ENCODE results near the gene STYK1. TPM values are rescaled to one million over a fixed set of nuclear protein-coding genes. Genes with fewer than 3 reads are reported as not detected.

Gene STYK1
- total and polyA plus RNA-seq, 8 donors: 2.3 to 23.7 (median 7.1) TPM

- WGBS, 5 donors: 96 to 100% (median 97%) methylated on average over 2 of the region's 2 CpGs
- no peak overlapping the region for H3K27ac ChIP-seq
- H3K4me3 ChIP-seq: no peak overlapping the region
- TF ChIP-seq POLR2A (IDR thresholded peaks at IDR 0.05) (no peak), CTCF (IDR thresholded peaks at IDR 0.05) (no peak), POLR2AphosphoS5 (IDR thresholded peaks at IDR 0.05) (no peak), EP300 (IDR thresholded peaks at IDR 0.05) (no peak)
- H3K36me3 ChIP-seq: peaks cover 0 to 13% (median 4%) of the 10 kb centered on the region in 4 donors
- H3K9me3 ChIP-seq: no peaks in the 10 kb centered on the region
- intact Hi-C loops (cut with DNase I; ENCODE audit: low total_unique reads): no loop called here
- no peaks in the 10 kb centered on the region for H3K27me3 ChIP-seq
- no peak for DNase-seq
- H3K4me1 ChIP-seq: no peaks in the 10 kb centered on the region
Observed at GRCh38 chr12:10690906-10691305, 17.1 kb upstream of the STYK1 start.

- DNase-seq: no peak
- no peaks in the 10 kb centered on the region for H3K4me1 ChIP-seq
- intact Hi-C loops (cut with DNase I; ENCODE audit: low total_unique reads): no loop called here
- H3K36me3 ChIP-seq: peaks cover 0 to 7% (median 3%) of the 10 kb centered on the region in 4 donors
- H3K27me3 ChIP-seq: no peaks in the 10 kb centered on the region
- no peaks in the 10 kb centered on the region for H3K9me3 ChIP-seq
- 49 to 98% (median 93%) methylated on average over 2 of the region's 2 CpGs for WGBS, 5 donors
- TF ChIP-seq POLR2AphosphoS5 (IDR thresholded peaks at IDR 0.05): no peak
- TF ChIP-seq CTCF (IDR thresholded peaks at IDR 0.05): no peak
- TF ChIP-seq POLR2A (IDR thresholded peaks at IDR 0.05): no peak
- no peak for TF ChIP-seq EP300 (IDR thresholded peaks at IDR 0.05)
- no peak overlapping the region for H3K27ac ChIP-seq
- H3K4me3 ChIP-seq: no peak overlapping the region
Observed at GRCh38 chr12:10689146-10689545, 15.3 kb upstream of the STYK1 start.

GRCh38 chr12:10688042-10688441 is 14.2 kb upstream of the STYK1 start:
- H3K9me3 ChIP-seq: no peaks in the 10 kb centered on the region
- no peaks in the 10 kb centered on the region for H3K36me3 ChIP-seq
- no peak overlapping the region for H3K4me3 ChIP-seq
- no peaks in the 10 kb centered on the region for H3K27me3 ChIP-seq
- H3K4me1 ChIP-seq: no peaks in the 10 kb centered on the region
- intact Hi-C loops (cut with DNase I; ENCODE audit: low total_unique reads): no loop called here
- DNase-seq: no peak
- WGBS, 5 donors: 84 to 100% (median 94%) methylated on average over 1 of the region's 1 CpG
- no peak overlapping the region for H3K27ac ChIP-seq
- TF ChIP-seq POLR2A (IDR thresholded peaks at IDR 0.05) (no peak), CTCF (IDR thresholded peaks at IDR 0.05) (no peak), EP300 (IDR thresholded peaks at IDR 0.05) (no peak), POLR2AphosphoS5 (IDR thresholded peaks at IDR 0.05) (no peak)

- Histone ChIP-seq H3K36me3 (no peaks in the 10 kb centered on the region), H3K4me1 (peaks cover 0 to 33% (median 21%) of the 10 kb centered on the region in 4 donors), H3K27me3 (peaks cover 0 to 16% (median 3%) of the 10 kb centered on the region in 3 donors), H3K9me3 (no peaks in the 10 kb centered on the region), H3K4me3 (peak overlapping the region in 2 of 4 donors; percentile 52 to 64), H3K27ac (peak overlapping the region; percentile 79 to 97 (median 89))
- DNase-seq: peak; percentile 19 to 68
- TF ChIP-seq CTCF (IDR thresholded peaks at IDR 0.05): no peak
- TF ChIP-seq EP300 (IDR thresholded peaks at IDR 0.05): no peak
- TF ChIP-seq POLR2A (IDR thresholded peaks at IDR 0.05): no peak
- TF ChIP-seq POLR2AphosphoS5 (IDR thresholded peaks at IDR 0.05): peak in 2 of 3 donors; percentile 10 to 43
- 56 to 70% (median 63%) methylated on average over 15 of the region's 15 CpGs for WGBS, 5 donors
- intact Hi-C loops (cut with DNase I; ENCODE audit: low total_unique reads): loop anchor here (10.0 kb wide), 1 partner anchor 318 kb away; no protein-coding TSS in a partner anchor
Observed at GRCh38 chr12:10672231-10672868, 1.5 kb downstream of the STYK1 start.

Data from stomach (tissue), 9 donors.